ENCODE measurements around the gene FKBP9. TPM values are rescaled to one million over a fixed set of nuclear protein-coding genes. Genes with fewer than 3 reads are reported as not detected.
"Not testable (repeated sequence)": the region's sequence is repeated elsewhere in the genome, so short reads cannot be mapped to it uniquely, and the experiment has no call there.

FKBP9 gene
- total RNA-seq, 2 donors from 2014 or later, result 0.61 to 0.74 TPM

GRCh38 chr7:32967268-32967582, 10.0 kb downstream of the FKBP9 start:
- not testable (repeated sequence) for H3K4me1 Mint-ChIP-seq (ENCODE audit: low read depth in 2 of 2); H3K4me3 Mint-ChIP-seq; H3K9me3 Mint-ChIP-seq; DNase-seq (ENCODE audit: low spot score); H3K27ac Mint-ChIP-seq; ATAC-seq; H3K36me3 Mint-ChIP-seq
- H3K27me3 Mint-ChIP-seq, result peaks cover 6 to 18% of the 10 kb centered on the region in 2 donors

GRCh38 chr7:32971967-32972366, 14.7 kb downstream of the FKBP9 start:
- not testable (repeated sequence) for H3K36me3 Mint-ChIP-seq

DNA sequence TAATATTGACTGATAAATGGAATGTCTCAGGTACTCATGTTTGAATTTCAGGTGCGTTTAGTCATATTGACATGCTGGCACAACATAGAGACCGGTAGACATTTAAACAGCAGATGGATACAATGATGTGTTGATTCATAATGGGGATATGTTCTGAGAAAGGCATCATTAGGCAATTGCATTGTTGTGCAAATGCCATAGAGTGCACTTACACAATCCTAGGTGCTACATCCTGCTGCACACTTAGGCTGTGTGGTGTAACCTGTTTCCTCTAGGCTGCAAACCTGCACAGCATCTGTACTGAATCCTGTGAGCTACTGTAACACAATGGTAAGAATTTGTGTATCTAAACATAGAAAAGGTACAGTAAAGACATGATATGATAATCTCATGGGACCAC, 19.9 kb downstream of the FKBP9 start:
- peak overlapping the region in 1 of 2 donors; percentile 53 for H3K27ac Mint-ChIP-seq
- H3K27me3 Mint-ChIP-seq, result peaks cover 6 to 12% of the 10 kb centered on the region in 2 donors
- ATAC-seq, result peak; percentile 89 to 91
- not testable (repeated sequence) for H3K4me1 Mint-ChIP-seq (ENCODE audit: low read depth in 2 of 2); H3K9me3 Mint-ChIP-seq; DNase-seq (ENCODE audit: low spot score); H3K36me3 Mint-ChIP-seq; H3K4me3 Mint-ChIP-seq

More at GRCh38 chr7:32971967-32972366, 14.7 kb downstream of the FKBP9 start:
- DNase-seq (ENCODE audit: low spot score); H3K9me3 Mint-ChIP-seq; ATAC-seq; H3K27ac Mint-ChIP-seq; H3K4me3 Mint-ChIP-seq; H3K4me1 Mint-ChIP-seq (ENCODE audit: low read depth in 2 of 2): not testable (repeated sequence)
- peaks cover 0 to 15% of the 10 kb centered on the region in 2 donors for H3K27me3 Mint-ChIP-seq

- DNase-seq (ENCODE audit: low spot score); H3K4me3 Mint-ChIP-seq; H3K27ac Mint-ChIP-seq; H3K36me3 Mint-ChIP-seq; H3K4me1 Mint-ChIP-seq (ENCODE audit: low read depth in 2 of 2); H3K9me3 Mint-ChIP-seq; H3K27me3 Mint-ChIP-seq; ATAC-seq: not testable (repeated sequence)
Observed at GRCh38 chr7:32979246-32979645, 22.0 kb downstream of the FKBP9 start.

- not testable (repeated sequence) for H3K36me3 Mint-ChIP-seq; ATAC-seq; DNase-seq (ENCODE audit: low spot score); H3K27ac Mint-ChIP-seq; H3K4me3 Mint-ChIP-seq; H3K4me1 Mint-ChIP-seq (ENCODE audit: low read depth in 2 of 2); H3K9me3 Mint-ChIP-seq; H3K27me3 Mint-ChIP-seq
Observed at GRCh38 chr7:32979902-32980301, 22.7 kb downstream of the FKBP9 start.

- not testable (repeated sequence) for DNase-seq (ENCODE audit: low spot score); H3K27ac Mint-ChIP-seq; H3K27me3 Mint-ChIP-seq; H3K9me3 Mint-ChIP-seq; H3K4me3 Mint-ChIP-seq; H3K36me3 Mint-ChIP-seq
- ATAC-seq, result peak; percentile 31 to 57
- H3K4me1 Mint-ChIP-seq (ENCODE audit: low read depth in 2 of 2), result peaks cover 15 to 17% of the 10 kb centered on the region in 2 donors
Observed at GRCh38 chr7:32988148-32988547, 30.9 kb downstream of the FKBP9 start.

DNA sequence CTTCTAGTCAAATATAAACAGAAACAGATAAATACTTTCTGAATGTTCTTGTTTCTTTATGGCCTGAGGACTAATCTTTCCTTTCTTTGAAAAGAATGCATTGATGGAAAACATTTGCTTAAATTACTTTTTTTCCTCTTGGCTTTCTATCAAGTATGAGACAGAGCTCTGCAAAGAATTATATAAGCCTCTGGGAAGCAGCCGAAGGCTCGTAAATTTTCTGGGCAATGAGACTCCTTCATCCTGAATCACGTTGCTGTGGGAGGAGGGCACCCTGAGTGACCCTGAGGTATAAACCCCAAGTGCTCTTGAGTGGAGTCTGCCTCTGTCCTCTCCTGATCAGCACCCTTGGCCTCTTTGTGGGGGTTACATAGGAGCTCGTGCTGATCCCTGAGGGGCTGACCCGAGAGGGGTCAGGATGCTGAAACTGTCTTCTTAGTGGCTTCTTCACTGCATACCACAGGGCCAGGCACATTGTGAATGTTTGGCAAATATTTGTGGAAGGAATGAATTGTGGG, 33.9 kb downstream of the FKBP9 start:
- H3K4me1 Mint-ChIP-seq (ENCODE audit: low read depth in 2 of 2), result peaks cover 19% of the 10 kb centered on the region in 2 donors
- not testable (repeated sequence) for ATAC-seq; H3K4me3 Mint-ChIP-seq; H3K27me3 Mint-ChIP-seq; H3K27ac Mint-ChIP-seq; H3K36me3 Mint-ChIP-seq; H3K9me3 Mint-ChIP-seq; DNase-seq (ENCODE audit: low spot score)

DNA sequence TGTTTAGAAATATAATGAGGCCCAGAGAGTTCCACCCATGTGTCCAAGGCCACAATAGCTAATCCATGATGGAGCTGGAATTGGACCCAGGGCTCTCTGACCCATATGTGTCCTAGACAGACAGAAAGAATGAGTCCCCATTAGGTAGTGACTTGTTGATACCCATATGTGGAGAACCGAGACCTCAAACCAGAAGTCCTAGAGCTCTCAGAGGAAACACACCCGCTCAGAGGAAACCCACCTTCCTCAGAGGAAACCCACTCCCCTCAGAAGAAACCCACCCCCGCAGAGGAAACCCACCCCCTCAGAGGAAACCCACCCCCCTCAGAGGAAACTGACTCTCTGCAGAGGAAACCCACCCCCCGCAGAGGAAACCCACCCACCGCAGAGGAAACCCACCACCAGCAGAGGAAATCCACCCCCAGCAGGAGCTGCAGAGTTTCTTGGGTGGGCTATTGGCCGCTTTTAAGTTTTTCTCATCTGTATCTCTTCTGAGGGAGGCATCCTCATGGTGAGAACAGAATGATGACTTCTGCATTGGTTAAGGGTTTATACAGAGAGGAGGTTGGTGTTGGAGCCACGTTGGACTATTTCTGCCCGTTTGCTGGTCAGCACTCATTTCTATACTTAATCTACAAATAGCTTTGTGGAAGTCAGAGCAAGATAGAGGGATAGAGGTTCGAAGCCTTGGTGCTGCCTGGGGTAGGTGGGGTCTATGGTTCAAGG, 34.9 kb downstream of the FKBP9 start:
- not testable (repeated sequence) for H3K27ac Mint-ChIP-seq; H3K27me3 Mint-ChIP-seq; H3K4me3 Mint-ChIP-seq; DNase-seq (ENCODE audit: low spot score); H3K9me3 Mint-ChIP-seq; H3K36me3 Mint-ChIP-seq; ATAC-seq
- peaks cover 19% of the 10 kb centered on the region in 2 donors for H3K4me1 Mint-ChIP-seq (ENCODE audit: low read depth in 2 of 2)

- DNase-seq (ENCODE audit: low spot score); H3K9me3 Mint-ChIP-seq; H3K4me3 Mint-ChIP-seq; H3K27ac Mint-ChIP-seq; H3K27me3 Mint-ChIP-seq; H3K36me3 Mint-ChIP-seq; ATAC-seq: not testable (repeated sequence)
- H3K4me1 Mint-ChIP-seq (ENCODE audit: low read depth in 2 of 2), result peaks cover 19% of the 10 kb centered on the region in 2 donors
Observed at GRCh38 chr7:32992750-32993149, 35.5 kb downstream of the FKBP9 start.

GRCh38 chr7:32997956-32998355, 40.7 kb downstream of the FKBP9 start:
- H3K27ac Mint-ChIP-seq; DNase-seq (ENCODE audit: low spot score); H3K9me3 Mint-ChIP-seq; H3K4me3 Mint-ChIP-seq; ATAC-seq; H3K36me3 Mint-ChIP-seq: not testable (repeated sequence)
- peaks cover 5 to 11% of the 10 kb centered on the region in 2 donors for H3K4me1 Mint-ChIP-seq (ENCODE audit: low read depth in 2 of 2)
- peaks cover 0 to 11% of the 10 kb centered on the region in 2 donors for H3K27me3 Mint-ChIP-seq

- H3K4me1 Mint-ChIP-seq (ENCODE audit: low read depth in 2 of 2); H3K27ac Mint-ChIP-seq; H3K9me3 Mint-ChIP-seq; H3K4me3 Mint-ChIP-seq; DNase-seq (ENCODE audit: low spot score); H3K36me3 Mint-ChIP-seq: not testable (repeated sequence)
- peaks cover 0 to 11% of the 10 kb centered on the region in 2 donors for H3K27me3 Mint-ChIP-seq
- ATAC-seq, result peak; percentile 55 to 69
Observed at GRCh38 chr7:32998361-32999171, 41.3 kb downstream of the FKBP9 start.

GRCh38 chr7:32999380-32999779, 42.1 kb downstream of the FKBP9 start:
- H3K27me3 Mint-ChIP-seq, result peaks cover 0 to 11% of the 10 kb centered on the region in 2 donors
- not testable (repeated sequence) for ATAC-seq; H3K4me3 Mint-ChIP-seq; H3K4me1 Mint-ChIP-seq (ENCODE audit: low read depth in 2 of 2); DNase-seq (ENCODE audit: low spot score); H3K27ac Mint-ChIP-seq; H3K9me3 Mint-ChIP-seq; H3K36me3 Mint-ChIP-seq

DNA sequence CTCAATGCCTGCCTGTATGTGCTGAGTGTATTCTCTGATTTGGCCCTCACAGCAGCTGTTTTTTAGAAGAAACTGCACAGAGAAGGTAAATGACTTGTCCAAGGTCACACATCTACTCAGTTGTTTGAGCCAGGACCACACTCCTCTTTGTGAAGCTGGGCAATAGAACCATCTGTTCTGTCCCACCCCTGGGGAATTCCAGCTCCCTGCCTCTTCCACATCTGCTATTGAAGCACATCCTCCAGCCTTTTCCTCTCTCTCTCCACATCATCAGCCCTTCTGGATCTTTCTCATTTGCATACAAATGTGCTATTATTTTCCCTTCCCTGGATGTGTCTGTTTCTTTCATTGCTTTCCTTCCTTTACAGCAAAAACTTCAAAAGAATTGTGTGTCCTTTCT, 45.9 kb downstream of the FKBP9 start:
- H3K36me3 Mint-ChIP-seq, H3K4me3 Mint-ChIP-seq, ATAC-seq: not testable (repeated sequence)

DNA sequence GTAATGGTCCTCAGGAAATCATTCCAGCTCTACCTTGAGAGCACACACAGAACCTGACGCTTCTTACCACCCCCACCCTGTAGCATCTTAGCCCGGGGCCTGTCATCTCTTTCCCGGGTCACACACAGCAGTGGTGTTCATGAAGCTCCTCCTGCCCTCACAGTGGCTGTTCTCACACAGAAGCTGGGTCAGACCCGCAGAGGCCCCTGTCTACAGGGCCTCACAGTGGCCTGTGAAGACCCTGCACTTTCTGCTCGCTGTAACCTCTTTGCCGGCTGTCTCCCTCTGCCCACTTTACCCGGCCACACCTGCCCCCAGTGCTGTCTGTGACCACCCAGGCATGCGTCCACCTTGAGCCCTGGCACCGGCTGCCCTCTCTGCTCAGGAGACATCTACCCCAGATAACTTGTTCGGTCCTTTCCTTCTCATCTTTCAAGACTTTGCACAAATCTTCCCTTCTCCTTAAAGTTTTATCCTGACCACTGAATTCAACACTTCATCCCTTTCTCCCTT, 46.9 kb downstream of the FKBP9 start:
- not testable (repeated sequence) for ATAC-seq

More for the DNA sequence above, 45.9 kb downstream of the FKBP9 start:
- DNase-seq (ENCODE audit: low spot score); H3K27ac Mint-ChIP-seq; H3K4me1 Mint-ChIP-seq (ENCODE audit: low read depth in 2 of 2); H3K9me3 Mint-ChIP-seq: not testable (repeated sequence)
- H3K27me3 Mint-ChIP-seq, result peaks cover 0 to 11% of the 10 kb centered on the region in 2 donors

More for the DNA sequence above, 46.9 kb downstream of the FKBP9 start:
- H3K36me3 Mint-ChIP-seq; H3K4me1 Mint-ChIP-seq (ENCODE audit: low read depth in 2 of 2); H3K27me3 Mint-ChIP-seq; H3K4me3 Mint-ChIP-seq; H3K27ac Mint-ChIP-seq; H3K9me3 Mint-ChIP-seq; DNase-seq (ENCODE audit: low spot score): not testable (repeated sequence)

Measured in natural killer cell treated with Interleukin-12 subunit alpha and Interleukin-12 subunit beta and Interleukin-15 and Interleukin-18, amount 100 ng/mL, for 72 hours (primary cell).